Neuronal stem cell (in vitro differentiated cells): ENCODE measurements around the gene ANXA1.

Experiments used
- DNase-seq: peaks from one replicate; pipeline ENCODE4 v3.0.0-alpha.2; 2013; ENCODE audit warnings: low spot score
- H2AFZ ChIP-seq: one replicate; pipeline ENCODE4 v1.6.1; 2013; ENCODE audit warnings: mild to moderate bottlenecking, low read length, inconsistent platforms
- H2AK5ac ChIP-seq: 2 replicates; pipeline ENCODE4 v1.6.1; 2013; ENCODE audit warnings: low read depth, mild to moderate bottlenecking, inconsistent platforms, low read length, moderate library complexity, mixed read lengths
- H2BK120ac ChIP-seq: 2 replicates; pipeline ENCODE4 v1.6.1; 2013; ENCODE audit warnings: low read depth, mild to moderate bottlenecking, inconsistent platforms, low read length, moderate library complexity, mixed read lengths
- H2BK12ac ChIP-seq: one replicate; pipeline ENCODE4 v1.6.1; 2013; ENCODE audit warnings: low read length, inconsistent platforms
- H2BK15ac ChIP-seq: 2 replicates; pipeline ENCODE4 v1.6.1; 2013; ENCODE audit warnings: mild to moderate bottlenecking, low read length, inconsistent platforms, mixed read lengths
- H2BK5ac ChIP-seq: one replicate; pipeline ENCODE4 v1.6.1; 2013; ENCODE audit warnings: inconsistent platforms, mild to moderate bottlenecking, low read length, moderate library complexity
- H3K14ac ChIP-seq: one replicate; pipeline ENCODE4 v1.6.1; 2013; ENCODE audit warnings: low read length, inconsistent platforms
- H3K18ac ChIP-seq: 2 replicates; pipeline ENCODE4 v1.6.1; 2013; ENCODE audit warnings: low read length, inconsistent platforms
- H3K23ac ChIP-seq: 2 replicates; pipeline ENCODE4 v1.6.1; 2013; ENCODE audit warnings: low read depth, mild to moderate bottlenecking, mixed read lengths, low read length, inconsistent platforms; ENCODE audit not compliant: poor library complexity
- H3K27ac ChIP-seq: replicated peaks from 3 replicates; pipeline ENCODE4 v1.5.1; 2013; ENCODE audit warnings: low read length, inconsistent platforms
- H3K27me3 ChIP-seq, 3 experiments: 2 replicates each; pipeline ENCODE4 v1.6.1; 2013; ENCODE audit warnings: low read length in 3 of 3, mild to moderate bottlenecking in 2 of 3, inconsistent platforms in 1 of 3, low read depth in 1 of 3, mixed read lengths in 1 of 3, moderate library complexity in 1 of 3; ENCODE audit not compliant: control insufficient read depth in 3 of 3, insufficient read depth in 3 of 3
- H3K36me3 ChIP-seq, 2 donors: replicated peaks in 1 of 2; 2 replicates each; pipeline ENCODE4 v1.6.1; 2013; ENCODE audit warnings: low read length in 2 of 2; ENCODE audit not compliant: control insufficient read depth in 2 of 2, insufficient read depth in 2 of 2
- H3K4ac ChIP-seq: 2 replicates; pipeline ENCODE4 v1.6.1; 2013; ENCODE audit warnings: inconsistent platforms, mild to moderate bottlenecking, low read length, moderate library complexity
- H3K4me1 ChIP-seq, 2 donors: 1 replicate in 1 of 2; 2 replicates in 1 of 2; pipeline ENCODE4 v1.6.1; 2013; ENCODE audit warnings: low read length in 2 of 2, low read depth in 1 of 2; ENCODE audit not compliant: control insufficient read depth in 2 of 2, insufficient read depth in 1 of 2
- H3K4me2 ChIP-seq: one replicate; pipeline ENCODE4 v1.6.1; 2013; ENCODE audit warnings: mild to moderate bottlenecking, low read length, inconsistent platforms; ENCODE audit not compliant: insufficient read depth, poor library complexity, severe bottlenecking
- H3K4me3 ChIP-seq, 2 donors: 2 replicates each; pipeline ENCODE4 v1.5.1; 2013; ENCODE audit warnings: low read length in 2 of 2, mild to moderate bottlenecking in 2 of 2, inconsistent platforms in 1 of 2, moderate library complexity in 1 of 2
- H3K79me1 ChIP-seq: one replicate; pipeline ENCODE4 v1.6.1; 2013; ENCODE audit warnings: low read depth, mild to moderate bottlenecking, inconsistent platforms, low read length, moderate library complexity
- H3K9ac ChIP-seq: one replicate; pipeline ENCODE4 v1.6.1; 2013; ENCODE audit warnings: mild to moderate bottlenecking, low read depth, low read length, inconsistent platforms; ENCODE audit not compliant: poor library complexity
- H3K9me3 ChIP-seq, 2 donors: replicated peaks in 1 of 2; 2 replicates each; pipeline versions ENCODE3 to v1.6.1; 2013; ENCODE audit warnings: low read length in 2 of 2, mild to moderate bottlenecking in 2 of 2, inconsistent platforms in 1 of 2, low read depth in 1 of 2, mixed read lengths in 1 of 2, moderate library complexity in 1 of 2; ENCODE audit not compliant: control insufficient read depth in 2 of 2, insufficient read depth in 1 of 2
- H4K8ac ChIP-seq: one replicate; pipeline ENCODE4 v1.6.1; 2013; ENCODE audit warnings: low read depth, mild to moderate bottlenecking, inconsistent platforms, low read length, moderate library complexity
- H4K91ac ChIP-seq: one replicate; pipeline ENCODE4 v1.6.1; 2013; ENCODE audit warnings: low read length, low read depth, mild to moderate bottlenecking, inconsistent platforms; ENCODE audit not compliant: poor library complexity
- WGBS, 2 donors: extraction: QIAGEN DNeasy Blood & Tissue Kit; methylation state at CpG; one replicate each; pipeline ENCODE4 v1.1.7; 2013; ENCODE audit warnings: missing lambda C conversion rate in 2 of 2, mixed read lengths in 1 of 2; ENCODE audit not compliant: insufficient read length in 2 of 2, insufficient replicate concordance in 1 of 2; ENCODE audit errors: extremely low coverage in 2 of 2; 5-methylcytosine and 5-hydroxymethylcytosine counted together

Gene ANXA1

DNA sequence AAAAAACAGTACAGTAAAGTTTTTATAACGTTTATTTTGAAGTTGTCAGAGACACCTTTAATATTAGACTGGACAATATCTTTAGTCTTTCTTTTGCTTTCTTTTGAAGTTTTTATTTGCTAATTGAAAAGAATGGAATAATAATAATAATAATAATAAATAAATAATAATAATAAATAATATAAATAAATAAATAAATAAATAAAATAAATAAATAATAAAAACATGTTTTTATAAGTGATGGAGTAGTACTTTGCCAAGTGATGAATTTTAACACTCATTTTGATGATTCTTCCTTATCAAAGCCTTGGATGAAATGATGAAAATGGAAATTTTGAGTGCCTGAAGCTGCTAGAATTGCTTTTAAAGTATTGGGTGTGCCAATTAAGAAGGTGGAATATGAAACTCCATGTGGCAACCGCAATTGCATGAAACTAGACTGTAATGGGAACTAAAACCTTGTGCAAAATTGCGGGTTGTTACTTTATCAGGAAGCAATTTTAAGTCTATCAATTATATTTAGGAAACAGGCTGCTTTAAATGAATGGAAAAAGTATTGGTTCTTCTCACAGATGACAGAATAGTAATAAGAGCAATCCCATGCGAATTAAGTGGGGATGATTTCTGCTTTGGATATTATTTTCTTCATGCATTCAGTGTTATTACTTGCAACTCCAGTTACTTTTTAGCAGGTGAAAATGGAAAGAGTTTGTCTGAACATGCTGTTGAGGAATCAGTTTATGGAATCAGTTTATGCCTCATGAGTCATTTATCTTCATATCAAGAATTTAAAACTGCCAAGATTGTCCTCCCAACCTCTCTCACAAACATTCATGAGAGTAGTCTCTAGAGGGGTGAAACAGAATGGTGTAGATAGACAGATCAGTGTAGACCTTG, 4.6 kb downstream of the ANXA1 start:
- H2AK5ac ChIP-seq = no peak overlapping the region
- H3K79me1 ChIP-seq = no peaks in the 10 kb centered on the region
- H3K36me3 ChIP-seq = no peaks in the 10 kb centered on the region
- no CpG with 5 or more reads among the region's 4 CpGs for WGBS, 2 donors
- no peak overlapping the region for H3K27ac ChIP-seq
- no peaks in the 10 kb centered on the region for H3K27me3 ChIP-seq
- H2AFZ ChIP-seq = no peak overlapping the region
- DNase-seq = no peak
- no peak overlapping the region for H3K4ac ChIP-seq
- H2BK5ac ChIP-seq = no peak overlapping the region
- H3K14ac ChIP-seq = no peak overlapping the region
- no peak overlapping the region for H2BK12ac ChIP-seq
- H3K9me3 ChIP-seq = no peaks in the 10 kb centered on the region
- H4K8ac ChIP-seq = no peak overlapping the region
- no peak overlapping the region for H3K23ac ChIP-seq
- H2BK120ac ChIP-seq = no peak overlapping the region
- H3K9ac ChIP-seq = no peak overlapping the region
- no peak overlapping the region for H4K91ac ChIP-seq
- no peak overlapping the region for H3K4me2 ChIP-seq
- H3K4me3 ChIP-seq = no peak overlapping the region
- no peak overlapping the region for H3K18ac ChIP-seq
- no peak overlapping the region for H2BK15ac ChIP-seq
- H3K4me1 ChIP-seq = peaks cover 0 to 10% of the 10 kb centered on the region in 2 donors

DNA sequence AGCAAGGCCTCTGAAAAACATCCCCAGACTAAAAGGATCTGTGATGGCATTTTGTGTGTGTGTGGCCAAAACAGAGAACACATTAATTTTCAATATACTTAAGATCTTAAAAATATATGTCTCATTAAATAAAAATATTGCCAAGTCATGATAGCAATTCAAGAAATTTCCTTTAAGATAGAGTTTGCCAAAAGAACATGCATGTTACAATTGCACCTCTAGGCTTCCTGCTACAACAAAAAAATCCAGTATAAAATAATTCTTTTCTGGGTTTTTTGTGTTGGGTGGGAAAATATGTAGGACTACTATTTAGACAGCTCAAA, 5.2 kb downstream of the ANXA1 start:
- no peak overlapping the region for H3K9ac ChIP-seq
- H2AK5ac ChIP-seq = no peak overlapping the region
- H2AFZ ChIP-seq = no peak overlapping the region
- no peak overlapping the region for H3K4me2 ChIP-seq
- H3K4me1 ChIP-seq = peaks cover 0 to 10% of the 10 kb centered on the region in 2 donors
- no peak overlapping the region for H3K23ac ChIP-seq
- H4K8ac ChIP-seq = no peak overlapping the region
- DNase-seq = no peak
- no peak overlapping the region for H2BK15ac ChIP-seq
- H3K36me3 ChIP-seq = no peaks in the 10 kb centered on the region
- no peak overlapping the region for H3K27ac ChIP-seq
- H3K14ac ChIP-seq = no peak overlapping the region
- H2BK120ac ChIP-seq = no peak overlapping the region
- H3K4me3 ChIP-seq = no peak overlapping the region
- no peak overlapping the region for H2BK5ac ChIP-seq
- no peaks in the 10 kb centered on the region for H3K9me3 ChIP-seq
- H2BK12ac ChIP-seq = no peak overlapping the region
- H3K18ac ChIP-seq = no peak overlapping the region
- no peak overlapping the region for H3K4ac ChIP-seq
- H4K91ac ChIP-seq = no peak overlapping the region
- no peaks in the 10 kb centered on the region for H3K79me1 ChIP-seq
- H3K27me3 ChIP-seq = no peaks in the 10 kb centered on the region

DNA sequence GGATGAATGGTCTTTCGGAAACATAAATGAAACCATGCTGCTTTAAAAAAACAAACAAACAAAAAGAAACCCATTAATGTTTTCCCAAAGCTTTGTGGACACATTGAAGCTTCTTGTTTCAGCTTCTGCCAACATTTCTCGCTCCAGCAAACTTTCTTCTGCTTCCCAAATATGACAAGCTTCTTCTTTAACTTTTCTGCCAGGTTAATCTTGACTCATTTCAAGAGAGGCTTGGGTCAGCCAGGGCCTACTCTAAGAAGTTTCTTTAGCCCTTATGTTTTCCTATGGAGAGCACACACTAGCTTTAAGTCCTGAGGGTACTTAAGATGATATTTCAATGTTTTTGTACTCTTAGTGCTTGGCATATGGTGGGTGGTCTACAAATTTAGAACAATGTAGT, 6.1 kb downstream of the ANXA1 start:
- H3K4me1 ChIP-seq = peaks cover 0 to 2% of the 10 kb centered on the region in 2 donors
- H4K91ac ChIP-seq = no peak overlapping the region
- H2BK120ac ChIP-seq = no peak overlapping the region
- H3K23ac ChIP-seq = no peak overlapping the region
- no peak overlapping the region for H3K14ac ChIP-seq
- no peak overlapping the region for H2AK5ac ChIP-seq
- no peak overlapping the region for H2BK12ac ChIP-seq
- no peaks in the 10 kb centered on the region for H3K9me3 ChIP-seq
- H3K4me2 ChIP-seq = no peak overlapping the region
- H3K18ac ChIP-seq = no peak overlapping the region
- no peak overlapping the region for H4K8ac ChIP-seq
- no peak overlapping the region for H3K4ac ChIP-seq
- no peak overlapping the region for H3K9ac ChIP-seq
- no peaks in the 10 kb centered on the region for H3K79me1 ChIP-seq
- DNase-seq = no peak
- H2AFZ ChIP-seq = peak overlapping the region; percentile 38
- no peaks in the 10 kb centered on the region for H3K36me3 ChIP-seq
- H2BK15ac ChIP-seq = no peak overlapping the region
- no peak overlapping the region for H3K27ac ChIP-seq
- H3K4me3 ChIP-seq = no peak overlapping the region
- WGBS, 2 donors = no CpG with 5 or more reads among the region's 2 CpGs
- no peaks in the 10 kb centered on the region for H3K27me3 ChIP-seq
- no peak overlapping the region for H2BK5ac ChIP-seq

- Histone ChIP-seq H3K36me3 (no peaks in the 10 kb centered on the region), H3K9me3 (no peaks in the 10 kb centered on the region), H3K18ac (no peak overlapping the region), H3K23ac (no peak overlapping the region), H2BK120ac (no peak overlapping the region), H2BK12ac (no peak overlapping the region), H3K27ac (no peak overlapping the region), H3K4me2 (no peak overlapping the region), H3K4ac (no peak overlapping the region), H3K4me3 (no peak overlapping the region), H3K4me1 (no peaks in the 10 kb centered on the region), H2BK5ac (no peak overlapping the region), H2AK5ac (no peak overlapping the region), H2BK15ac (no peak overlapping the region), H3K79me1 (no peaks in the 10 kb centered on the region), H3K27me3 (no peaks in the 10 kb centered on the region), H4K91ac (no peak overlapping the region), H2AFZ (no peak overlapping the region), H4K8ac (no peak overlapping the region), H3K9ac (no peak overlapping the region), H3K14ac (no peak overlapping the region)
- no CpG with 5 or more reads among the region's 6 CpGs for WGBS, 2 donors
- DNase-seq = no peak
Observed at GRCh38 chr9:73158723-73159122, 7.1 kb downstream of the ANXA1 start.
